Hematopoietic multipotent progenitor cell treated with erythropoietin and hydrocortisone succinate and interleukin-3 and kit ligand, for 17 days (in vitro differentiated cells): ENCODE measurements around the gene MUC5AC.

ENCODE experiments used
- DNase-seq: peaks from one replicate; pipeline ENCODE4 v3.0.0-alpha.2; 2015; ENCODE audit warnings: low spot score

The MUC5AC gene

DNA sequence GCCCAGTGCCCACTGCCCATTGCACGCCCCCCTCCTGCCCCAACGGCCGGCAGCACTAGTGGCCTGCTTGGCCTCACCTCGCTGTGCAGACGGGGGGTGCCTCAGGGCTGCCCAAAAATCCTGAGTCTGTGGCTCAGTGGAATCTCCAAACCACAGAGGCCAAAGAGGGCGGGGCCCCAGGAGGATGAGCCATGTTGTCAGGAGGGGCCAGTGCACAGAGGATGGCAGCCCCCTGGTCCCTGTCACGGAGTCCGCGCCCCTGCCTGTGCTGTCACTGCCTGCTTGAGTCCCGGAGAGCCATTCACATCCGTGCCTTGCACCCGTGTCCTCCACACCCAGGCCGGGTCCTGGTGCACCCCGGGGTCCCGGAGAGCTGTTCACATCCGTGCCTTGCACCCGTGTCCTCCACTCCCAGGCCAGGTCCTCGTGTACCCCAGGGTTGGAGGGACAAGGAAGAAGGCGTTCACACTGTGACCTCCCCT is 36.4 kb upstream of the MUC5AC start:
- no peak for DNase-seq

DNA sequence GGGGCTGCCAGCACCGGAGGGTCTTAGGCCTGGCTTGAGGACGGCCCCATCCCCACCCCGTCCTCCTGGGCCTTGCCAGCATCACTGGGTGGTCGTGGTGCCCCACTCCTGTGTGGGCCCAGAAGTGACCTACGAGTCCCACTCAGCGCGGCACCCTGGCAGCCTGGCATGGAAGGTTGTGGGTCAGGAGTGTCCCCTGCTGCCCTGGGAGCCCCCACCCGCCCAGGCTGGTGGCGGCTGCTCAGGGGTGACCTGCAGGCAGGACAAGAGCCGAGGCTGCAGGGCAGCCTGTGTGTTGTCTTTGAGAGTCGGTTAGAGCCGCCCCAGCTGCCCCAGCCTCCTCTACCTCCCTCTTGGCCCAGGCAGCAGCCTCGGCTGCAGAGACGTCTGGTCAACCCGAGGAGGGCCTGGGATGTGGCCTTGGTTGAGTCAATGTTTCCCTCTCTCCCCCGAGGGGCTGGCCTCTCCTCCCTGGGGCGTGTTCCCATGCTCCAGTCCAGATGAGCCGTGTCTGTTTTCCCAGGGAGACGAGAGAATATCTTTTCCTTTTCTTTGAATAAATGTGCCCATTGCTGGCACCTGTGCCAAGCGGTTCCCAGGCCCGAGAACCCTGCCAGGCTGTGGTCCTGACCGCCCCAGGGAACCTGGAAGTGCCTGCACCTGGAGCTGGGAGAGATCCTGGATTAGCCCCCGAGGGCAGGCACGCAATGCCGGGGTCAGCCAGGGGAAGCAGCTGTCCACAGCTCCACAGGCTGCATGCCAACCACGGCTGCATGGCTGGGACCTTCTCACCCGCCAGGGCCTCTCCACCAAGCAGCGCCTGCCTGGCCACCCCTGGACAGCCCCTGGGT is 35.7 kb upstream of the MUC5AC start:
- no peak for DNase-seq

DNA sequence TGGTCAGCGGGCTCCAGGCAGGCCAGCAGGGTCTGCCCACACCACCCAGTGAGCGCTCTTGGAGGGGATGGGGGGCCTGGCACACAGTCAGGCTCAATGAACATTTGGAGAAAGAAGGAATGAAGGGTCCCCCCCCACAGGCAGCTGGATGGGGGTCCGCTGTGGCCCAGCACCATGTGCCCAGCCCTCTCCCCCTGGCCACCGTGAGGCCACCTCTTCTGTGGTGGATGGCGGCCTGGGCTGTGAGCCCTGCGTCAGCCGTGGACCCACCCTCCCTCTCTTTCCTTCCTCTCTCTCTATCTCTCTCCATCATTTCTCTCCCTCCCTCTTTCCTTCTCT is 35.1 kb upstream of the MUC5AC start:
- DNase-seq: no peak

DNA sequence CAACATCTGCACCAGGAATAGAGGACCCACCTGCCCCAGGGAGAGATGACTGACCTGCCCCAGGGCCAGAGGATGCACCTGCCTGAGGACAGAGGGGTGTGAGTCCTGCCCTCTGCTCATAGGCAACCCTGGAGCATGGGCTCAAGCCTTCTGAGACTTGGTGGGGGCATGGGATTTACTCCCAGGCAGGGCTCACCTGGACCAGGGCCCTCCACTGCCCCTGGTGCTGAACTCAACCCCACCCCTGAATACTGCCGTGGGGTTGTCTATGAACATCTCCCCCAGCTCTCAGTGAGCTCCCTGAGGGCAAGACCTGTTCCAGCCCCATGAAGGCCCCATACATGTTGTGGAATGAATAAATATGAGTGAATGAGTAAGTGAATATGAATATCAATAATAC is 33.8 kb upstream of the MUC5AC start:
- DNase-seq: no peak

DNA sequence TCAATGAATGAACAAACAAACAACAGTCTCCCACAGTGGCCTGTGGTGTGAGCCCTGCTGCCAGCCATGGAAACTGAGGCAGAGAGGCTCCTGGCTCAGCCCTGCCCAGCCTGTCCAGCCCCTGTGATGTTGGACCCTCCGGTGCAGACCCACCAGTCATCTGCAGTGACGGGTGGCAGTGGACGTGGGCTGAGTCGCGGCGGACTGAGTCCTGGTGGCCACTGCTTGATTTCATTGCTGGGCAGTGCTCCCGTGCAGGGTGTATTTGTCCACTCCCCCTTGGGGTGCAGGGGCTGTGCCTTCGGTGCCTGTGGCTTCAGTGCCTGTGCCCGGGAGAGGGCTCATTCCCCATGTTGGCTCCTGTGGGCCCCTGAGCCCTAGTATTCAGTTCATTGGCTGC is 31.9 kb upstream of the MUC5AC start:
- no peak for DNase-seq

DNA sequence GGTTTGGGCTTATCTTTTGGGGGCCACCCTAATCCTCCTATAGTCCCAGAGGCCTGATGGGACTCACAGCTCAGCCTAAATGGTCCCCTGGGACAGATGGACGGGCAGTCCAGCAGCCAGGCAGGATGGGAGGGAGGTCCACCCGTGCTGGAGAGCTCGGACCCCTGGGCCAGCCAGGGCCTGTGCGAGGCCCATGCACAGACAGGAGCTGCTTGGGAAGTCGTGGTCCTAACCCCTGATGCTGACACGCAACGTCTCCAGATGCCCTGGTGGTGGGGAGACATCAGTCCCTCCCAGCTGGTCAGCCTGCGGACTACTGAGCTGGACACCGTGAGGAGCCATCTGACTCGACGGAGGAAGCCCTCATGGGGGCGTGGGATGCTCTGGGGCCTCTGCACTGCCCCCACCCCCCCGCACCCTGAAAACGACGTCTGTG is 31.2 kb upstream of the MUC5AC start:
- DNase-seq: no peak

DNA sequence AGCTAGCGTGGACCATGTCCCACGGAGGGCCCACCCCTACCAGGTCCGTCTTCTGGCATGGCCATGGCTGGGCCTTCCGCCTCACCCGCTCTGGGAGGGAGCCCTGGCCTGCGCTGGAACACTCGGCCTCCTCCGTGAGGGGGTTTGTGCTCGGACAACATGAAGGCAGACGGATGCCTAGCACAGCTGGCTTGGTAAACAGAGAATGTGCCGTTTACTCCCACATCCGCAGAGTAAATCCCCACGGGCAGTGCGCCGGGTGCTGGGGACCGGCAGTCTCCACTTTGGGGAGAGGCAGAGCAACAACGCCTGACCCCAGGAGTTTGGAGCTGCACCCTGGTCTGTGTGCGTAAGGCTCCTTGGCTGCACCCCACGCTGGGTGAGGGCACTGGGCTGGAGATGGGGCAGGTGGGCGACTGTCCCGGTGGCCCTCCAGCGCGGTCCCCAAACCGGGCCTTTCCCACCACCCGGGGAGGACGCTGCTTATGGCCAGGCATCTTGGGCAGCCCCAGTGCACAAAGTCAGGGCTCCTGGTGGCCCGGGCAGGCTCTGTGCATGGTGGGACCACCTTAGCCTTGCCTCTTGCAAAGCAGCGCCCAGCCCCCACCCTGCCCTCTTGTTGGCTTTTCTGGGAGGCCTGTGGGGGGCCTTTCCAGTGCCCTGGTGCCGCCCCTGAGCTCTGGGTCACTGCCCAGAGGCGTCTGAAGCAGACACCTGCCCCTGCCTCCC is 30.7 kb upstream of the MUC5AC start:
- no peak for DNase-seq

DNA sequence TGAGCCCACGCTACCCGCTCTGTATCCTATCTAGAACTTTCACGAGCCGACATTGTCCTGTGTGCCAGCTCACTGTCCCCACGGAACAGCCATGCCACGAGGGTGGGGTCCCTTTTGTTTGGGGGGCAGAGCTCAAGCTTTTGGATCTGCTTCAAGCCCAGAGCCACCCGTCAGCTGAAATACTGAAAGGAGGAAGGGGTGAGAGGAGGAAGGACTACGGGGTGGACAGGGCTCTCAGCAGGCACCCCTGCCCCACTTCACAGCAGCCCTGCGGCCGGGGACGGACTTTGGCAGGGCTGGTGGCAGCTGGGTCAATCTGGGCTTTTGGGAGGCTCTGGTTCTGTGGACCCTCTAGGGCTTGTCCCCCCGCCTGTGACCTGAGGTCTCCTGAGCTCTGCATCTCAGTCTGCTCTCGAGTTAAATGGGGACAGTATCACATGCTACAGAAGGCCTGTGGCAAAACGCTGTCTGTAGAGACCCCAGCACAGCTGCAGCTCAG is 30.0 kb upstream of the MUC5AC start:
- DNase-seq: no peak

DNA sequence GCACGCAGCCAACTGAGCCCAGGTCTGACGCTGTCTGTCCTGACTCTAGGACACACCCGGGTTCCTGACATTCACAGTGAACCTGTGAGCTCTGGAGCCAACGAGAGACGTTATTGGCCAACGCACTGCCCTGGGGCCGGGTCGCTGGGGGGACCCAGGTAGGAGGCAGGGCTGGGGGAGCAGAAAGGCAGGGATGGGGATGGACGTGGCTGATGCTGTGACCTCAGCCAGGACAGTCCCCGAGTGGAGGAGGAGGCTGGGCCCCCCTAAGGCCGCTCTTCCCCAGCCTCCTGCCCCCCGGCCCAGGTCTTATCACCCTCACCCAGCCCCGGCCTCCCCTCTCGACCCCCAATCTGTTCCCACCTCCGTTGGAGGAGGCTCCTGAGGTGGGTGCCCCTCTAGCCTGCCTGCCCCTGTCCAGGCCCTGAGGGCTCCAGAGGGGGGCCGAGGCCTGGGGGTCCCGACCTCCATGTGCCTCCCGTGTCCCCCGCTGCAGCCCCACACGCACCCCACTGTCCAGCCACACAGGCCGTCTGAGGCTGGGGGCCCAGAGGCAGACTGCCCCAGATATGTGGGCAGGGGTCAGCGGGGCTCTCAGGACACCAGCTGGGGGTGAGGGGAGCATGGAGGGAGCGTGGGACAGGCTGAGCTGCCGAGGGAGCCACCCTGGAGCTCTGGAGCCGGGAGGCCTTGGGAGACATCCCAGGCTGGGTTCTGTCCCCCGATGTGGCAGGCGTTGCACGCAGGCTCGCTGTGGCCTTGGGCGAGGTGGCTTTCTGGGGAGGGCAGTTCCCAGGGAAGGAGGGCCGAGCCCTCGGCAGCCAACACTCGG is 29.2 kb upstream of the MUC5AC start:
- DNase-seq: no peak

DNA sequence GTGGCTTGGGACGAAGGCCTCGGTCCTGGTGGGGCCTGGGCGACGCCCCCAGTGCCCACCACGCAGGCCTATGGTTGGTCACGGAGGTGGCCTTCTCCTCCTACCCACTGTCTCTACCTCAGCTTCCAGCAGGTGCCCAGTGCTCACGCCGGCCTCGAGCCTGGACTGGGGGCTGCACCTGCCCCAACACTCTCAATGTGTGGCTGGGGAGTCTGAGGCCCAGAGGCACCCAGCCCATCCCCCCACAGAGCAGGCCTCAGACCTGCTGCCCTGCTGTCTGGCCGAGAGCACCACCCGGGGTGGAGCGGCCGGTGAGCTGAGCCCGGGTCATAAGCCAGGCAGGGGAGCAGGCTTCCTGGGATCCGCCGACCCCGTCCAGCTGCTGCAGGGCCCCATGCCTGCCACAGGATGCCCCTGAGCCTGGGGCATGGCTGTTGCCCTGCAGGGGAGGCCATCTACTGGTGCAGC is 28.6 kb upstream of the MUC5AC start:
- no peak for DNase-seq

DNA sequence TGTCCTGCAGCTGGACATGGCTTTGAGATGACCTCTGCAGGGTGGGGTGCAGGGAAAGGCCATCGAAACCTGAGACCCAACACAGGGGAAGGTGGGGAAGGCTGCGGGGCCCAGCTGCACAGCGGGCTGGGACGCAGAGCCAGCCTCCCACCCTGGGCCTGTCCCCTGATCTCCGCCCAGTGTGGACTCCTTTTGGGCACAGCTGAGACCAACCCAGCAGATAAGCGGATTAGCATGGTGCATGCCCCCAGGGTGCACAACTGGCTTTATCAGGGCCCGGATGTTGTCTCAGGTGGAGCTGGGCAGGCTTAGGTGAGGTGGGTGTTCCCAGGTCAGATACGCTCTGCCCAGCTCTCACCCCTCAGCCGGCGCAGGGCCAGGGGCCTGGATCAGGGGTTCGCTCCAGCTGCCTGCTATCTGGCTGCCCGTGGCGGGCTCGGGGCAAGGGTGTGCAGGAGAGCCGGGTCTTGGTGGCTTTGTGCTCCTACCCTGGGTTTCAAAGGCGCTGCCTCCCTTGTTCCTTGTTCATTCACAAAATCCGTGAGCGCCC is 28.1 kb upstream of the MUC5AC start:
- no peak for DNase-seq

DNA sequence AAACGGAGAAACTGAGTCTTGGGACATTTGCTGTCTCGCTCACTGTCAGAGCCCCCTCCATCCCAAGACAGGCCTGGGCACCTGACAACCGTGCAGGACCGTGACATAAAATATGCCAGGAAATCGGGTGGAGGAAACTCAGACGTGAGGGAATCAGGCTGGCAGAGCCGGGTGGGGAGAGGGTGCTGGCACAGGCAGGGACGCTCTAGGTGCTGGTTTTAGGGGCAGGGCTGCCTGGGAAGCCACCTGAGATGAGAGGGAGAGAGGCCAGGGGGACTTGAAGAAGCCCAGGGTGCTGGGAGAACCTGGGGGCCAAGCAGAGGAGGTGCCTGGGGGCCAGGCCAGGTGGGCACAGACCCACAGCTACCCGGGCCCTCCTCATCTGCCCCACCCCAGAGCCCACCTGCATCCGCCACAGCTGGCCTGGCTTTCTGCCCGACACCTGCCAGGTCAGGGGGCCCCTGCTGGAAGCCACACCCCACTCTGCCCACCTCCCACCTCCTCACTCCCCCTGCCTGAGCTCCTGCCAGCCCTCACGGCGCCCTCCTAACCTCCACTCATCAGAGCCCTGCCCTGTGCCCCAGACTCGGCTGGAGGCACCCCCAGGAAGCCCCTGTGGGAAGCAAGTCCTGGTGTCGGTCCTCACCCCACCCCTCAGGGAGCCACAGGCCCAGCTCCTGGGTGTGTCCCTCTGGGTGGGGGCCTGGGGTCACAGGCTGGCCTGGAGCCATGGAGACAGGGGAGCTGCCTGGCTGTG is 27.3 kb upstream of the MUC5AC start:
- no peak for DNase-seq

DNA sequence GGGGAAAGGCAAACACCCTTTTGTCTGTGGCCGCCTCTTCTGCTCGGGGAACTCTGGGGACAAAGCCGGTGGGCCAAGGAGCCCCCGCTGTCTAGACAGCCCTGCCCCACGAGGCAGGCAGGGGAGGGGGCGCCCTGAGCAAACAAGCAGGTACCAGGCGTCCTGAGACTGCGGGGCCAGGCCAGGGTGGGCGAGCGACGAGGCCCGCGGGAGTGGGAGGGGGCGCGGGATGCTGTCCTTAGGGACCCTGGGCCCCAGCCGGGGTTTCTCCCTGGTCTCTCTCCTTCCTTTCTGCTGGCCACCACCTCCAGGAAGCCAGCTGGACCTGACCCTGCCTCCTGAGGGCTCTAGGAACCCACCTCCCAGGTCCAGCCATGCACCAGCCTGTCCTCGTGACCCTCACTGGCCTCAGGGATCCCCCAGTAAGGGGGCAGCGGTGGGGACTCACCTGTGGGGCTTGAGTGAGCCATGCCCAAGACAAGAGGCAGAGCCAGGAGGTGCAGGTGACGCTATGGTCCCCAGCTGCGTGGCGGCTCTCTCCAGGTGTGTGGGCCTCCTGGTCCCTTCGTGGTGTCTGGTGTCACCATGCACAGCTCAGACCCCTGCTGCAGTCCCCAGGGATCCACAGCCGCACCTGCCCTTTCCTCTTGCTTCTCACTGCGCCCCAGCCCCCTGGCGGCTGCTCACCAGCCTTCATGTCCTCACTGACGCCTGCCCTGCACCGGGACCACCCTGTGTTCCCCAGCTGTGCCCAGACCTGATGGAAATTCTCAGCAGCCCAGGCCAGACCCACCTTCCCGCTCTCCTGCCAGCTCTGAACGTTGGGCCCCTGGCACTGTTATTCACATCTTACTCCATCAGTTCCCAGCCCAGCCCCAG is 26.5 kb upstream of the MUC5AC start:
- DNase-seq: no peak

DNA sequence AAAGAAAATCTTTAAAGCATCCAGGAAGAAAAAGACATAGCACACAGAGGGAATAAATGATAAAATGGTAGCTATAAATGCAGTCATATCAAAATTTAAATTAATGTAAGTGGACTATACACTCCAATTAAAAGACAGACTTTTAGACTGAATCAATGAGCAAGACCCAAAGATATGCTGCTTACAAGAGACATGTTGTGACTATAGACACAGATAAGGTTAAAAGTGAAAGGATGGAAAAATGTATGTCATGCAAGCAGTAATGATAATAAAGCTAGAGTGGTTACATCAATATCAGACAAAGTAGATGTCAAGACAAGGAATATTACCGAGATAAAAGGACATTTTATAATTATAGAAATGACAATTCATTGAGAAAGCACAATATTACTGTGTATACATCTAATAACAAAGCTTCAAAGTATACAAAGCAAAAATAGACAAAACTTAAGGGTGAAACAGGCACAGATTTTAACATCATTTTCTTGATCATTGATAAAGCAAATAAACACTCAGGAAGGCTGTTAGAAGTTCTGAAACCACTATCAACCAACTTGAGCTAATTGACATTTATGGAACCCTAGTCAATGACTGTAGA is 22.8 kb upstream of the MUC5AC start:
- no peak for DNase-seq

DNA sequence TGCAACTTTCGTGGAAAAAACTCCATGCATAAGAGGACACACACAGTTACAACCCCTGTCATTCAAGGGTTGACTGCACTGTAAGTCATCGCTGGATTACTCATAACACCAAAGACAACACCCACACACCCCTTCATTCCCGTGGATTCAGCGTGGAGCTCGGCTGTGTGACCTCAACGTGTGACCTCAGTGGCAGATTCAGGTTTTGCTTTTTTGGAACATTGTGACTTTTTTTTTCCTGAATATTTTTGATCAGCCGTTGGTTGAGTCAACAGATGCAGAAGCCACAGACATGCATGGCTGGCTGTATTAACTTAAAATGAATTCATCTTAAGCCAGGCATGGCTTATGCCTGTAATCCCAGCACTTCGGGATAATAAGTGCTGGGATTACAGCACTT is 19.7 kb upstream of the MUC5AC start:
- no peak for DNase-seq

DNA sequence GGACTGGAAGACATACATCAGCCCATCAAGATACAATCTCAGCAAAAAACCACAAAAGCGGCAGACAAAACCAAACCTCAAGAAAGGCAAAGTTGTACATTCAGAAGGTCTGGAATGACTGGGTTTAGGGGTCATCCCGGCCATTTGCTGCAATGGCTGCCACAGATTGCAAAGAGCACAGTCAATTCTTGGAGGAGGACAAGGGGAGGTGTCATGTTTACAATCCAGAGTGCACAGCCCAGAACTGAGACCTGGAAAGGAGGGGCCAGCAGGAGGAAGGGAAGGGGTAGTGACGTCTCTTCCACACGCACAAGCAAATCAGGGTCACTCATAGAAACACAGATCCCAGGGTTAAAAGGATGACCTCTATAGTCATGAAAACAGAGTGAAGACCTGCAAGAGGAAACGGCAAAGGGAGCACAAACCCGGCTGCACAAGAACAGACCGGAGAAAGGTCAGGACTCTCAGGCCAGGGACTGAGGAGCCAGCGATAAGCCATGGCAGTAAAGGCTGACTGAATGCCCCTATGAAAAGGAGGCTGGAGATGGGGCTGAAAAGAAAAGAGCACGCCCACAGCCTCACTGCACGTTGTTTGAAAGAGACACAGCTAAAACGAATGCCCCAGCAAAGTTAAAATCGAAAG is 18.2 kb upstream of the MUC5AC start:
- no peak for DNase-seq

DNA sequence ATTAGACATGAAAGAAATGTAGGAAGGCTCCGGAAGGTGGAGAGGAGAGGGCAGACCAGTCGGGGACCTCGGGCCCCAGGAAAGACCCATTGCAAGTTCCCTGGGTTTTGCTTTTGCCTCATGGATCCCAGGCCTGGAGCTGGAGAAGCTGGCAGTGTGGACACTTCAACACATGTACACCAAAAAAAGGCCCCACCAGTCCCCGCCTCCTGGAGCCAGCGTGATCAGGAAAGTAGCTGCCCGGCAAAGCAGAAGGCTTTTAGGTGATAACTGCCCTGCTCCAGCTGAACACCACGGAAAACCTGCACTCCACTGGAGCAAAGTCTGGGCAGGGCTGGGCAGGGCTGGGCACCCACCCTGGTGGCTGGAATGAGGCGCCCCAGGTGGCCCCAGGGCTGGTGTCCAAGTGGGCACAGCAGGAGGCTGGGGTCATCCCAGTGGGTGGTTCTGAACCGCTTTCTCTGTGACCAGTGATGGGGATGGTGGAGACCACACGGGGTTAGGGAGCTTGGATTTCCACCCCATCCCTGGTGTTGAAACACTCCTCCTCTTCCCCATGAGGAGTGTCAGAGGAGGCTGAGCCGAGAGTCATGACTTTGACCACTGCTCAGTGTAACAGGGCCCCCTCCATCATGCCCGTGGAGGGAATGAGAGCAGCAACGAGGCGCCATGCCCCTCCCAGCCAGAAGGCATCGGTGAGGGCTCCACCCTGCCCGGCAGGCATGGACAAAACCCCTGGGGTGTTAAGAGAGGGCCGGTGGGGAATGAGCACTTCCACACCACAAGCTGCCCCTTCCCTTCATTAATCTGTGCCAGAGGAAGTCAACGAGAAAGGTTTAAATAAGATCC is 16.9 kb upstream of the MUC5AC start:
- DNase-seq: no peak

DNA sequence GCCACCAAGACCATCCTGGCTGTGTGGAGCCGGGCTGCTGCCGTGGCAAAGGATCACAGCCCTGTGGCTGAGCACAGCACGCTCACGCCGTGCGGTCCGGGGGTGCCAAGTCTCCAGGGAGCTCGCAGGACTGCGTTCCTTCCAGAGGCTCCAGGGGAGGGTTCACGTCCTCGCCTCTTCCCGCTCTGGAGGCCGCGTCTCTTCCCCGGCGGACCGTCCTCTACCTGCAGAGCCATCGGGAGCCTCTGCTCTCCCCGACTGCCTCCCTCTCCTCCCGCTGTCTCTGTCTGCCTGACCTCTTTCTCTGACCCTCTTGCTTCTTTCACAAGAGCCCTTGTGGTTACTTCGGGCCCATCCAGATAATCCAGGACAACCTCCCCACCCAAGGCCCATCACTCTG is 11.4 kb upstream of the MUC5AC start:
- DNase-seq: no peak
